ENCODE measurements around the gene DNALI1.
"Not testable (repeated sequence)": the region's sequence is repeated elsewhere in the genome, so short reads cannot be mapped to it uniquely, and the experiment has no call there.

The DNALI1 gene

GRCh38 chr1:37556712-37557196 is at the start of gene DNALI1:
TSS of gene DNALI1 (plus strand) at chr1:37556940. CDS start at chr1:37556995, 55 bp downstream.
- Mint-ChIP-seq H3K9me3 (no peaks in the 10 kb centered on the region), H3K36me3 (ENCODE audit: low read depth) (peaks cover 30% of the 10 kb centered on the region), H3K27ac (no peak within 1 kb of the TSS), H3K4me3 (no peak within 1 kb of the TSS), H3K4me1 (ENCODE audit: low read depth) (peaks cover 28% of the 10 kb centered on the region), H3K27me3 (peaks cover 6% of the 10 kb centered on the region)
- no peak for DNase-seq

- H3K9me3 Mint-ChIP-seq = no peaks in the 10 kb centered on the region
- peaks cover 87% of the 10 kb centered on the region for H3K36me3 Mint-ChIP-seq (ENCODE audit: low read depth)
- no peaks in the 10 kb centered on the region for H3K27me3 Mint-ChIP-seq
- H3K27ac Mint-ChIP-seq = peak overlapping the region; percentile 2
- peaks cover 48% of the 10 kb centered on the region for H3K4me1 Mint-ChIP-seq (ENCODE audit: low read depth)
- H3K4me3 Mint-ChIP-seq = no peak overlapping the region
- DNase-seq = no peak
Observed at GRCh38 chr1:37509181-37509580, 47.6 kb upstream of the DNALI1 start.

GRCh38 chr1:37513795-37514349 is 42.9 kb upstream of the DNALI1 start:
- H3K36me3 Mint-ChIP-seq (ENCODE audit: low read depth) = peaks cover 47% of the 10 kb centered on the region
- DNase-seq = peak; percentile 77
- peak overlapping the region; percentile 98 for H3K4me3 Mint-ChIP-seq
- peak overlapping the region; percentile 98 for H3K27ac Mint-ChIP-seq
- no peaks in the 10 kb centered on the region for H3K9me3 Mint-ChIP-seq
- H3K4me1 Mint-ChIP-seq (ENCODE audit: low read depth) = peaks cover 47% of the 10 kb centered on the region
- H3K27me3 Mint-ChIP-seq = no peaks in the 10 kb centered on the region

GRCh38 chr1:37514350-37515184 is 42.2 kb upstream of the DNALI1 start, which contains the start of gene MEAF6:
TSS of gene MEAF6 (minus strand) at chr1:37514766. CDS start at chr1:37514746, 20 bp downstream.
- peak within 1 kb of the TSS; percentile 98 for H3K27ac Mint-ChIP-seq
- peaks cover 41% of the 10 kb centered on the region for H3K36me3 Mint-ChIP-seq (ENCODE audit: low read depth)
- H3K4me3 Mint-ChIP-seq = peak within 1 kb of the TSS; percentile 98
- no peaks in the 10 kb centered on the region for H3K27me3 Mint-ChIP-seq
- peak; percentile 89 for DNase-seq
- H3K4me1 Mint-ChIP-seq (ENCODE audit: low read depth) = peaks cover 48% of the 10 kb centered on the region
- H3K9me3 Mint-ChIP-seq = no peaks in the 10 kb centered on the region

GRCh38 chr1:37515185-37516034 is 41.3 kb upstream of the DNALI1 start:
- H3K9me3 Mint-ChIP-seq = no peaks in the 10 kb centered on the region
- peaks cover 36% of the 10 kb centered on the region for H3K36me3 Mint-ChIP-seq (ENCODE audit: low read depth)
- no peaks in the 10 kb centered on the region for H3K27me3 Mint-ChIP-seq
- peak overlapping the region; percentile 97 for H3K27ac Mint-ChIP-seq
- DNase-seq = no peak
- H3K4me1 Mint-ChIP-seq (ENCODE audit: low read depth) = peaks cover 53% of the 10 kb centered on the region
- peak overlapping the region; percentile 98 for H3K4me3 Mint-ChIP-seq

- Mint-ChIP-seq H3K9me3 (no peaks in the 10 kb centered on the region), H3K4me1 (ENCODE audit: low read depth) (peaks cover 39% of the 10 kb centered on the region), H3K4me3 (no peak overlapping the region), H3K27ac (no peak overlapping the region), H3K27me3 (no peaks in the 10 kb centered on the region), H3K36me3 (ENCODE audit: low read depth) (peaks cover 20% of the 10 kb centered on the region)
- no peak for DNase-seq
Observed at GRCh38 chr1:37517569-37517968, 39.2 kb upstream of the DNALI1 start.

GRCh38 chr1:37518241-37518640 is 38.5 kb upstream of the DNALI1 start:
- H3K9me3 Mint-ChIP-seq, H3K27me3 Mint-ChIP-seq, H3K4me3 Mint-ChIP-seq: not testable (repeated sequence)

GRCh38 chr1:37518929-37519328 is 37.8 kb upstream of the DNALI1 start:
- not testable (repeated sequence) for H3K36me3 Mint-ChIP-seq (ENCODE audit: low read depth); H3K9me3 Mint-ChIP-seq; H3K27me3 Mint-ChIP-seq
- DNase-seq = peak; percentile 61
- peak overlapping the region; percentile 76 for H3K4me3 Mint-ChIP-seq
- peaks cover 30% of the 10 kb centered on the region for H3K4me1 Mint-ChIP-seq (ENCODE audit: low read depth)
- peak overlapping the region; percentile 83 for H3K27ac Mint-ChIP-seq

More at GRCh38 chr1:37518241-37518640, 38.5 kb upstream of the DNALI1 start:
- Mint-ChIP-seq H3K36me3 (ENCODE audit: low read depth) (peaks cover 15% of the 10 kb centered on the region), H3K4me1 (ENCODE audit: low read depth) (peaks cover 35% of the 10 kb centered on the region)
- not testable (repeated sequence) for H3K27ac Mint-ChIP-seq, DNase-seq

- Mint-ChIP-seq H3K4me3 (peak overlapping the region; percentile 76), H3K9me3 (no peaks in the 10 kb centered on the region), H3K27me3 (no peaks in the 10 kb centered on the region), H3K4me1 (ENCODE audit: low read depth) (peaks cover 30% of the 10 kb centered on the region), H3K27ac (peak overlapping the region; percentile 83), H3K36me3 (ENCODE audit: low read depth) (peaks cover 7% of the 10 kb centered on the region)
- no peak for DNase-seq
Observed at GRCh38 chr1:37519613-37520012, 37.1 kb upstream of the DNALI1 start.

- not testable (repeated sequence) for H3K4me1 Mint-ChIP-seq (ENCODE audit: low read depth); H3K9me3 Mint-ChIP-seq; H3K27me3 Mint-ChIP-seq; DNase-seq; H3K4me3 Mint-ChIP-seq; H3K27ac Mint-ChIP-seq
- peaks cover 19% of the 10 kb centered on the region for H3K36me3 Mint-ChIP-seq (ENCODE audit: low read depth)
Observed at GRCh38 chr1:37529888-37530287, 26.9 kb upstream of the DNALI1 start.

GRCh38 chr1:37532418-37533156 is 24.2 kb upstream of the DNALI1 start:
- Mint-ChIP-seq H3K36me3 (ENCODE audit: low read depth) (peaks cover 42% of the 10 kb centered on the region), H3K4me1 (ENCODE audit: low read depth) (peaks cover 21% of the 10 kb centered on the region)
- not testable (repeated sequence) for H3K27ac Mint-ChIP-seq, H3K9me3 Mint-ChIP-seq, H3K27me3 Mint-ChIP-seq, DNase-seq, H3K4me3 Mint-ChIP-seq

GRCh38 chr1:37533317-37534093 is 23.2 kb upstream of the DNALI1 start:
- no peaks in the 10 kb centered on the region for H3K9me3 Mint-ChIP-seq
- H3K4me3 Mint-ChIP-seq = no peak overlapping the region
- no peaks in the 10 kb centered on the region for H3K27me3 Mint-ChIP-seq
- peaks cover 52% of the 10 kb centered on the region for H3K36me3 Mint-ChIP-seq (ENCODE audit: low read depth)
- H3K4me1 Mint-ChIP-seq (ENCODE audit: low read depth) = peaks cover 26% of the 10 kb centered on the region
- peak overlapping the region; percentile 26 for H3K27ac Mint-ChIP-seq
- no peak for DNase-seq

GRCh38 chr1:37537378-37537777 is 19.4 kb upstream of the DNALI1 start:
- Mint-ChIP-seq H3K4me1 (ENCODE audit: low read depth) (peaks cover 26% of the 10 kb centered on the region), H3K27ac (peak overlapping the region; percentile 73)

More at GRCh38 chr1:37537378-37537777, 19.4 kb upstream of the DNALI1 start:
- Mint-ChIP-seq H3K4me3 (no peak overlapping the region), H3K27me3 (no peaks in the 10 kb centered on the region), H3K9me3 (no peaks in the 10 kb centered on the region), H3K36me3 (ENCODE audit: low read depth) (peaks cover 87% of the 10 kb centered on the region)
- DNase-seq = no peak

Data from activated T-cell treated with anti-CD3 and anti-CD28 coated beads, Interleukin-2, amount 50 U/mL, for 24 hours (primary cell).